Esophagus squamous epithelium (tissue), 4 donors: ENCODE measurements around the gene ZNF638.

Experiments
- CTCF ChIP-seq, 6 experiments: fragments of 450-650 bp in 4 of 6; fragments of 200-600 bp in 2 of 6; sonication (generic) in 2 of 6; IDR thresholded peaks; one replicate each; pipeline ENCODE4 v1.5.1; 2016 to 2019; ENCODE audit warnings: antibody characterized with exemption in 6 of 6, mild to moderate bottlenecking in 4 of 6, moderate library complexity in 4 of 6
- POLR2A ChIP-seq, 4 donors: fragments of 450-650 bp; IDR thresholded peaks; one replicate each; pipeline ENCODE4 v1.6.1; 2017; ENCODE audit warnings: antibody characterized with exemption in 4 of 4, mild to moderate bottlenecking in 4 of 4, moderate library complexity in 3 of 4

- TF ChIP-seq CTCF (IDR thresholded peaks at IDR 0.05) (no peak), POLR2A (IDR thresholded peaks at IDR 0.05) (no peak)
These were observed 56.6 kb downstream of the ZNF638 start for GRCh38 chr2:71388214-71388613.
